ENCODE measurements around the gene NPSR1.

- TF ChIP-seq KLF9 (tag by site-specific recombination; IDR thresholded peaks at IDR 0.05; ENCODE audit: low read depth) (no peak), ZNF776 (tag by site-specific recombination; IDR thresholded peaks at IDR 0.05; ENCODE audit: borderline replicate concordance) (no peak), ZNF785 (tag by site-specific recombination; IDR thresholded peaks at IDR 0.05) (no peak), ATF2 (tag by site-specific recombination; IDR thresholded peaks at IDR 0.05; ENCODE audit: low read depth) (no peak), ZSCAN30 (tag by site-specific recombination; IDR thresholded peaks at IDR 0.05) (no peak), ZNF274 (IDR thresholded peaks at IDR 0.05; ENCODE audit: low read length) (no peak), ZNF274 (tag by site-specific recombination; IDR thresholded peaks at IDR 0.05; ENCODE audit: borderline replicate concordance) (no peak)
- TF ChIP-seq, protein P1, sequence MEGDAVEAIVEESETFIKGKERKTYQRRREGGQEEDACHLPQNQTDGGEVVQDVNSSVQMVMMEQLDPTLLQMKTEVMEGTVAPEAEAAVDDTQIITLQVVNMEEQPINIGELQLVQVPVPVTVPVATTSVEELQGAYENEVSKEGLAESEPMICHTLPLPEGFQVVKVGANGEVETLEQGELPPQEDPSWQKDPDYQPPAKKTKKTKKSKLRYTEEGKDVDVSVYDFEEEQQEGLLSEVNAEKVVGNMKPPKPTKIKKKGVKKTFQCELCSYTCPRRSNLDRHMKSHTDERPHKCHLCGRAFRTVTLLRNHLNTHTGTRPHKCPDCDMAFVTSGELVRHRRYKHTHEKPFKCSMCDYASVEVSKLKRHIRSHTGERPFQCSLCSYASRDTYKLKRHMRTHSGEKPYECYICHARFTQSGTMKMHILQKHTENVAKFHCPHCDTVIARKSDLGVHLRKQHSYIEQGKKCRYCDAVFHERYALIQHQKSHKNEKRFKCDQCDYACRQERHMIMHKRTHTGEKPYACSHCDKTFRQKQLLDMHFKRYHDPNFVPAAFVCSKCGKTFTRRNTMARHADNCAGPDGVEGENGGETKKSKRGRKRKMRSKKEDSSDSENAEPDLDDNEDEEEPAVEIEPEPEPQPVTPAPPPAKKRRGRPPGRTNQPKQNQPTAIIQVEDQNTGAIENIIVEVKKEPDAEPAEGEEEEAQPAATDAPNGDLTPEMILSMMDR (tag by site-specific recombination; IDR thresholded peaks at IDR 0.05) = no peak
Observed at GRCh38 chr7:34835901-34836600, 178.0 kb downstream of the NPSR1 start.

Measured in HEK293 (cell line).